ENCODE data around the gene CUBN. TPM values are rescaled to one million over a fixed set of nuclear protein-coding genes. Genes with fewer than 3 reads are reported as not detected.

Gene CUBN
- total RNA-seq, 1 experiment from 2014 or later, result 0.46 TPM

DNA sequence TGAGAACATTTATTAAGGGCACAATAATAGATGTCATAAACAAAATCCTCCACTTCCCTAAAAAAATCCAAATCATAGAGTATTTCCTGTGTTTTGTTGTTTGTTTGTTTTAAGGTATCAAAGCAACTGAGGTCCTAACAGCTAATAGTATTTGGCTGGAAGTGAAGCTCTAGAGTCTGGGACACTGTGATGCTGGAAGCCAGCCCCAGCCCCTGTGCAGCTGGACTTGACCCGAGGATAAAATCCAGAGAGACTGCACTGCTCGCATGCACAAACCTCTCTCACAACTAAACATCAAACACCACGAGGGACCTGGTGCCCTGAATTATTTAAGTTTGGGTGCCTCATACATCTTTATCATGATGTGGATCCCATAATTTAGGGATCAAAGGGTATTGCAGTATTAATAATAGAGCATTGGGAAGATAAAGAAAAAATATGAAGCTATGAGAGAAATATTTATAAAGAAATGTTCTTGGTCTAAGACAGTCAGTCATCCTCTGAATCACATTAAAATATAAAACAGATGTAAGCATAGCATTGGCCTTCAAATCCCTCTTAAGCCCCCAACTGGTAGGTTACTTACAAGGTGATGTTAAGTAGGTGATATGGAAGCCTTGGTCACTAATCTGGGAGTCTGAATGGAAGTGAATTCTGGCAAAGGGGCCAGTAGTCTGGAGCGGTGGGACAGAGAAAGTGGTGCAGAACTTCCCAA, 44.4 kb downstream of the CUBN start:
- H3K27ac Mint-ChIP-seq, result no peak overlapping the region
- H3K4me3 Mint-ChIP-seq, result no peak overlapping the region
- CTCF ChIA-PET, result no interaction called here
- POLR2A ChIA-PET, result no interaction called here
- no peaks in the 10 kb centered on the region for H3K9me3 Mint-ChIP-seq
- no peaks in the 10 kb centered on the region for H3K36me3 Mint-ChIP-seq
- TF ChIP-seq, protein P1, sequence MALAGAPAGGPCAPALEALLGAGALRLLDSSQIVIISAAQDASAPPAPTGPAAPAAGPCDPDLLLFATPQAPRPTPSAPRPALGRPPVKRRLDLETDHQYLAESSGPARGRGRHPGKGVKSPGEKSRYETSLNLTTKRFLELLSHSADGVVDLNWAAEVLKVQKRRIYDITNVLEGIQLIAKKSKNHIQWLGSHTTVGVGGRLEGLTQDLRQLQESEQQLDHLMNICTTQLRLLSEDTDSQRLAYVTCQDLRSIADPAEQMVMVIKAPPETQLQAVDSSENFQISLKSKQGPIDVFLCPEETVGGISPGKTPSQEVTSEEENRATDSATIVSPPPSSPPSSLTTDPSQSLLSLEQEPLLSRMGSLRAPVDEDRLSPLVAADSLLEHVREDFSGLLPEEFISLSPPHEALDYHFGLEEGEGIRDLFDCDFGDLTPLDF (CRISPR knock-in tag; IDR thresholded peaks at IDR 0.05), result no peak
- TF ChIP-seq, protein P2, sequence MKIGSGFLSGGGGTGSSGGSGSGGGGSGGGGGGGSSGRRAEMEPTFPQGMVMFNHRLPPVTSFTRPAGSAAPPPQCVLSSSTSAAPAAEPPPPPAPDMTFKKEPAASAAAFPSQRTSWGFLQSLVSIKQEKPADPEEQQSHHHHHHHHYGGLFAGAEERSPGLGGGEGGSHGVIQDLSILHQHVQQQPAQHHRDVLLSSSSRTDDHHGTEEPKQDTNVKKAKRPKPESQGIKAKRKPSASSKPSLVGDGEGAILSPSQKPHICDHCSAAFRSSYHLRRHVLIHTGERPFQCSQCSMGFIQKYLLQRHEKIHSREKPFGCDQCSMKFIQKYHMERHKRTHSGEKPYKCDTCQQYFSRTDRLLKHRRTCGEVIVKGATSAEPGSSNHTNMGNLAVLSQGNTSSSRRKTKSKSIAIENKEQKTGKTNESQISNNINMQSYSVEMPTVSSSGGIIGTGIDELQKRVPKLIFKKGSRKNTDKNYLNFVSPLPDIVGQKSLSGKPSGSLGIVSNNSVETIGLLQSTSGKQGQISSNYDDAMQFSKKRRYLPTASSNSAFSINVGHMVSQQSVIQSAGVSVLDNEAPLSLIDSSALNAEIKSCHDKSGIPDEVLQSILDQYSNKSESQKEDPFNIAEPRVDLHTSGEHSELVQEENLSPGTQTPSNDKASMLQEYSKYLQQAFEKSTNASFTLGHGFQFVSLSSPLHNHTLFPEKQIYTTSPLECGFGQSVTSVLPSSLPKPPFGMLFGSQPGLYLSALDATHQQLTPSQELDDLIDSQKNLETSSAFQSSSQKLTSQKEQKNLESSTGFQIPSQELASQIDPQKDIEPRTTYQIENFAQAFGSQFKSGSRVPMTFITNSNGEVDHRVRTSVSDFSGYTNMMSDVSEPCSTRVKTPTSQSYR (CRISPR knock-in tag; IDR thresholded peaks at IDR 0.05), result no peak
- TF ChIP-seq, protein P3, sequence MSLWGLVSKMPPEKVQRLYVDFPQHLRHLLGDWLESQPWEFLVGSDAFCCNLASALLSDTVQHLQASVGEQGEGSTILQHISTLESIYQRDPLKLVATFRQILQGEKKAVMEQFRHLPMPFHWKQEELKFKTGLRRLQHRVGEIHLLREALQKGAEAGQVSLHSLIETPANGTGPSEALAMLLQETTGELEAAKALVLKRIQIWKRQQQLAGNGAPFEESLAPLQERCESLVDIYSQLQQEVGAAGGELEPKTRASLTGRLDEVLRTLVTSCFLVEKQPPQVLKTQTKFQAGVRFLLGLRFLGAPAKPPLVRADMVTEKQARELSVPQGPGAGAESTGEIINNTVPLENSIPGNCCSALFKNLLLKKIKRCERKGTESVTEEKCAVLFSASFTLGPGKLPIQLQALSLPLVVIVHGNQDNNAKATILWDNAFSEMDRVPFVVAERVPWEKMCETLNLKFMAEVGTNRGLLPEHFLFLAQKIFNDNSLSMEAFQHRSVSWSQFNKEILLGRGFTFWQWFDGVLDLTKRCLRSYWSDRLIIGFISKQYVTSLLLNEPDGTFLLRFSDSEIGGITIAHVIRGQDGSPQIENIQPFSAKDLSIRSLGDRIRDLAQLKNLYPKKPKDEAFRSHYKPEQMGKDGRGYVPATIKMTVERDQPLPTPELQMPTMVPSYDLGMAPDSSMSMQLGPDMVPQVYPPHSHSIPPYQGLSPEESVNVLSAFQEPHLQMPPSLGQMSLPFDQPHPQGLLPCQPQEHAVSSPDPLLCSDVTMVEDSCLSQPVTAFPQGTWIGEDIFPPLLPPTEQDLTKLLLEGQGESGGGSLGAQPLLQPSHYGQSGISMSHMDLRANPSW (CRISPR knock-in tag; conservative IDR thresholded peaks at IDR 0.05; ENCODE audit: low read depth), result no peak
- TF ChIP-seq, protein P4, sequence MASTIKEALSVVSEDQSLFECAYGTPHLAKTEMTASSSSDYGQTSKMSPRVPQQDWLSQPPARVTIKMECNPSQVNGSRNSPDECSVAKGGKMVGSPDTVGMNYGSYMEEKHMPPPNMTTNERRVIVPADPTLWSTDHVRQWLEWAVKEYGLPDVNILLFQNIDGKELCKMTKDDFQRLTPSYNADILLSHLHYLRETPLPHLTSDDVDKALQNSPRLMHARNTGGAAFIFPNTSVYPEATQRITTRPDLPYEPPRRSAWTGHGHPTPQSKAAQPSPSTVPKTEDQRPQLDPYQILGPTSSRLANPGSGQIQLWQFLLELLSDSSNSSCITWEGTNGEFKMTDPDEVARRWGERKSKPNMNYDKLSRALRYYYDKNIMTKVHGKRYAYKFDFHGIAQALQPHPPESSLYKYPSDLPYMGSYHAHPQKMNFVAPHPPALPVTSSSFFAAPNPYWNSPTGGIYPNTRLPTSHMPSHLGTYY (CRISPR knock-in tag; IDR thresholded peaks at IDR 0.05), result no peak
- no peak for TF ChIP-seq GTF2I (CRISPR knock-in tag; conservative IDR thresholded peaks at IDR 0.05)
- H3K27me3 Mint-ChIP-seq (ENCODE audit: low read depth), result no peaks in the 10 kb centered on the region
- DNase-seq (ENCODE audit: low spot score), result no peak
- H3K4me1 Mint-ChIP-seq, result peaks cover 7% of the 10 kb centered on the region
- ATAC-seq, result no peak

DNA sequence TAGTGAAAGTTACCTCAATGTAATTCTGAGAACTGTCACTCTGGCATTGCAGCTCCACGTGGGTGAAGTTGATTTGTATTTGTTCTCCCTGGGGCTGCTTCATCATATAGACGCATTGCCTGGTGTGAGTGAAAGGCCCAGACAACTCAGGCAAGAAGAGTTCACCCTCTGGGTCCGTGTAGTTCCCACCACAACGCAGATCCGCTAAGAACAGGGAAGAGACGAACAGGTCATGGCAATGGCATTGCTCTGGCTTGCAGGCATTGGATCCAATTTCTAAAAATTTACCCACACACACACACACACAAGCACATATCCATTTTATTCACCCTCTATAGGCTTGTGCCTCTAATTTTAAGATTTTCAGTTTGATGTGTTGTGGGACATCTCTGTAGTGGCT, 45.4 kb downstream of the CUBN start:
- H3K27ac Mint-ChIP-seq, result no peak overlapping the region
- H3K4me1 Mint-ChIP-seq, result peaks cover 15% of the 10 kb centered on the region
- CTCF ChIA-PET, result no interaction called here
- no peak for DNase-seq (ENCODE audit: low spot score)
- no peaks in the 10 kb centered on the region for H3K36me3 Mint-ChIP-seq
- no peaks in the 10 kb centered on the region for H3K9me3 Mint-ChIP-seq
- no peaks in the 10 kb centered on the region for H3K27me3 Mint-ChIP-seq (ENCODE audit: low read depth)
- no peak for ATAC-seq
- no peak overlapping the region for H3K4me3 Mint-ChIP-seq
- POLR2A ChIA-PET, result no interaction called here
- TF ChIP-seq MYBL2 (CRISPR knock-in tag; IDR thresholded peaks at IDR 0.05) (no peak), ZNF423 (CRISPR knock-in tag; IDR thresholded peaks at IDR 0.05) (no peak), TEAD1 (CRISPR knock-in tag; IDR thresholded peaks at IDR 0.05) (no peak)
- TF ChIP-seq, protein P5, sequence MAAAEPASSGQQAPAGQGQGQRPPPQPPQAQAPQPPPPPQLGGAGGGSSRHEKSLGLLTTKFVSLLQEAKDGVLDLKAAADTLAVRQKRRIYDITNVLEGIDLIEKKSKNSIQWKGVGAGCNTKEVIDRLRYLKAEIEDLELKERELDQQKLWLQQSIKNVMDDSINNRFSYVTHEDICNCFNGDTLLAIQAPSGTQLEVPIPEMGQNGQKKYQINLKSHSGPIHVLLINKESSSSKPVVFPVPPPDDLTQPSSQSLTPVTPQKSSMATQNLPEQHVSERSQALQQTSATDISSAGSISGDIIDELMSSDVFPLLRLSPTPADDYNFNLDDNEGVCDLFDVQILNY (CRISPR knock-in tag; IDR thresholded peaks at IDR 0.05), result no peak
- TF ChIP-seq, protein P6, sequence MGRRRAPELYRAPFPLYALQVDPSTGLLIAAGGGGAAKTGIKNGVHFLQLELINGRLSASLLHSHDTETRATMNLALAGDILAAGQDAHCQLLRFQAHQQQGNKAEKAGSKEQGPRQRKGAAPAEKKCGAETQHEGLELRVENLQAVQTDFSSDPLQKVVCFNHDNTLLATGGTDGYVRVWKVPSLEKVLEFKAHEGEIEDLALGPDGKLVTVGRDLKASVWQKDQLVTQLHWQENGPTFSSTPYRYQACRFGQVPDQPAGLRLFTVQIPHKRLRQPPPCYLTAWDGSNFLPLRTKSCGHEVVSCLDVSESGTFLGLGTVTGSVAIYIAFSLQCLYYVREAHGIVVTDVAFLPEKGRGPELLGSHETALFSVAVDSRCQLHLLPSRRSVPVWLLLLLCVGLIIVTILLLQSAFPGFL (CRISPR knock-in tag; IDR thresholded peaks at IDR 0.05; ENCODE audit: borderline replicate concordance), result no peak
- TF ChIP-seq, protein P7, sequence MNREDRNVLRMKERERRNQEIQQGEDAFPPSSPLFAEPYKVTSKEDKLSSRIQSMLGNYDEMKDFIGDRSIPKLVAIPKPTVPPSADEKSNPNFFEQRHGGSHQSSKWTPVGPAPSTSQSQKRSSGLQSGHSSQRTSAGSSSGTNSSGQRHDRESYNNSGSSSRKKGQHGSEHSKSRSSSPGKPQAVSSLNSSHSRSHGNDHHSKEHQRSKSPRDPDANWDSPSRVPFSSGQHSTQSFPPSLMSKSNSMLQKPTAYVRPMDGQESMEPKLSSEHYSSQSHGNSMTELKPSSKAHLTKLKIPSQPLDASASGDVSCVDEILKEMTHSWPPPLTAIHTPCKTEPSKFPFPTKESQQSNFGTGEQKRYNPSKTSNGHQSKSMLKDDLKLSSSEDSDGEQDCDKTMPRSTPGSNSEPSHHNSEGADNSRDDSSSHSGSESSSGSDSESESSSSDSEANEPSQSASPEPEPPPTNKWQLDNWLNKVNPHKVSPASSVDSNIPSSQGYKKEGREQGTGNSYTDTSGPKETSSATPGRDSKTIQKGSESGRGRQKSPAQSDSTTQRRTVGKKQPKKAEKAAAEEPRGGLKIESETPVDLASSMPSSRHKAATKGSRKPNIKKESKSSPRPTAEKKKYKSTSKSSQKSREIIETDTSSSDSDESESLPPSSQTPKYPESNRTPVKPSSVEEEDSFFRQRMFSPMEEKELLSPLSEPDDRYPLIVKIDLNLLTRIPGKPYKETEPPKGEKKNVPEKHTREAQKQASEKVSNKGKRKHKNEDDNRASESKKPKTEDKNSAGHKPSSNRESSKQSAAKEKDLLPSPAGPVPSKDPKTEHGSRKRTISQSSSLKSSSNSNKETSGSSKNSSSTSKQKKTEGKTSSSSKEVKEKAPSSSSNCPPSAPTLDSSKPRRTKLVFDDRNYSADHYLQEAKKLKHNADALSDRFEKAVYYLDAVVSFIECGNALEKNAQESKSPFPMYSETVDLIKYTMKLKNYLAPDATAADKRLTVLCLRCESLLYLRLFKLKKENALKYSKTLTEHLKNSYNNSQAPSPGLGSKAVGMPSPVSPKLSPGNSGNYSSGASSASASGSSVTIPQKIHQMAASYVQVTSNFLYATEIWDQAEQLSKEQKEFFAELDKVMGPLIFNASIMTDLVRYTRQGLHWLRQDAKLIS (CRISPR knock-in tag; IDR thresholded peaks at IDR 0.05; ENCODE audit: borderline replicate concordance), result no peak
- TF ChIP-seq, protein P8, sequence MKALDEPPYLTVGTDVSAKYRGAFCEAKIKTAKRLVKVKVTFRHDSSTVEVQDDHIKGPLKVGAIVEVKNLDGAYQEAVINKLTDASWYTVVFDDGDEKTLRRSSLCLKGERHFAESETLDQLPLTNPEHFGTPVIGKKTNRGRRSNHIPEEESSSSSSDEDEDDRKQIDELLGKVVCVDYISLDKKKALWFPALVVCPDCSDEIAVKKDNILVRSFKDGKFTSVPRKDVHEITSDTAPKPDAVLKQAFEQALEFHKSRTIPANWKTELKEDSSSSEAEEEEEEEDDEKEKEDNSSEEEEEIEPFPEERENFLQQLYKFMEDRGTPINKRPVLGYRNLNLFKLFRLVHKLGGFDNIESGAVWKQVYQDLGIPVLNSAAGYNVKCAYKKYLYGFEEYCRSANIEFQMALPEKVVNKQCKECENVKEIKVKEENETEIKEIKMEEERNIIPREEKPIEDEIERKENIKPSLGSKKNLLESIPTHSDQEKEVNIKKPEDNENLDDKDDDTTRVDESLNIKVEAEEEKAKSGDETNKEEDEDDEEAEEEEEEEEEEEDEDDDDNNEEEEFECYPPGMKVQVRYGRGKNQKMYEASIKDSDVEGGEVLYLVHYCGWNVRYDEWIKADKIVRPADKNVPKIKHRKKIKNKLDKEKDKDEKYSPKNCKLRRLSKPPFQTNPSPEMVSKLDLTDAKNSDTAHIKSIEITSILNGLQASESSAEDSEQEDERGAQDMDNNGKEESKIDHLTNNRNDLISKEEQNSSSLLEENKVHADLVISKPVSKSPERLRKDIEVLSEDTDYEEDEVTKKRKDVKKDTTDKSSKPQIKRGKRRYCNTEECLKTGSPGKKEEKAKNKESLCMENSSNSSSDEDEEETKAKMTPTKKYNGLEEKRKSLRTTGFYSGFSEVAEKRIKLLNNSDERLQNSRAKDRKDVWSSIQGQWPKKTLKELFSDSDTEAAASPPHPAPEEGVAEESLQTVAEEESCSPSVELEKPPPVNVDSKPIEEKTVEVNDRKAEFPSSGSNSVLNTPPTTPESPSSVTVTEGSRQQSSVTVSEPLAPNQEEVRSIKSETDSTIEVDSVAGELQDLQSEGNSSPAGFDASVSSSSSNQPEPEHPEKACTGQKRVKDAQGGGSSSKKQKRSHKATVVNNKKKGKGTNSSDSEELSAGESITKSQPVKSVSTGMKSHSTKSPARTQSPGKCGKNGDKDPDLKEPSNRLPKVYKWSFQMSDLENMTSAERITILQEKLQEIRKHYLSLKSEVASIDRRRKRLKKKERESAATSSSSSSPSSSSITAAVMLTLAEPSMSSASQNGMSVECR (CRISPR knock-in tag; IDR thresholded peaks at IDR 0.05; ENCODE audit: borderline replicate concordance), result no peak

All from WTC11 (cell line).